HCT116 (cell line): ENCODE data around the gene PPP1R3G. TPM values are rescaled to one million over a fixed set of nuclear protein-coding genes. Genes with fewer than 3 reads are reported as not detected.
"Not testable (repeated sequence)": the region's sequence is repeated elsewhere in the genome, so short reads cannot be mapped to it uniquely, and the experiment has no call there.

Source experiments
- ATAC-seq: fragments of 200-7000 bp; cut with Tn5 transposase; 2 replicates; pipeline ENCODE4 v1.9.1; 2020; ENCODE audit warnings: mild to moderate bottlenecking, moderate library complexity
- BruUV-seq: library from RNA; stranded (reverse); fragments of 400-500 nt; replicated peaks from 2 replicates; lab custom pipeline; 2021; lab: Mats Ljungman, UMichigan
- CTCF ChIA-PET: fragments of 300-600 bp; sonication (Branson Sonifier 250); formaldehyde crosslinking; loops from one replicate; lab custom pipeline; 2021; ENCODE audit warnings: antibody characterized with exemption; lab: Charles Lee
- POLR2A ChIA-PET: fragments of 300-600, 350-600 bp; sonication (Branson Sonifier 250); formaldehyde crosslinking; loops from one replicate; lab custom pipeline; 2021; ENCODE audit warnings: antibody characterized with exemption; lab: Charles Lee
- RAD21 ChIA-PET, 2 experiments: fragments of 300-600 bp; sonication (Branson Sonifier 250); formaldehyde crosslinking; loops; one replicate each; lab custom pipeline; 2023; ENCODE audit warnings: low total read pairs in 2 of 2; ENCODE audit not compliant: uncharacterized antibody in 2 of 2, unreplicated experiment in 2 of 2, low non-redundant PET in 1 of 2; lab: Charles Lee
- DNase-seq: peaks from one replicate; pipeline ENCODE4 v3.0.0-alpha.2; 2010; ENCODE audit warnings: low read depth, low spot score
- H2AFZ ChIP-seq: fragments of 200-600 bp; shearing (Covaris generic), sonication (generic); 2 replicates; pipeline ENCODE4 v1.6.1; 2017; ENCODE audit warnings: low read depth, mixed run types, mixed read lengths, antibody characterized with exemption, low read length; ENCODE audit not compliant: poor library complexity, severe bottlenecking
- H3K27ac ChIP-seq: 2 replicates; pipeline ENCODE4 v1.5.1; 2012; ENCODE audit warnings: low read depth, low read length
- H3K27me3 ChIP-seq: fragments of 200-600 bp; sonication (generic); 2 replicates; pipeline ENCODE4 v1.6.1; 2016; ENCODE audit warnings: mixed run types, low read length, mixed read lengths; ENCODE audit not compliant: insufficient read depth
- H3K36me3 ChIP-seq, 2 experiments: fragments of 200-500 bp in 1 of 2; fragments of 200-600 bp in 1 of 2; sonication (Bioruptor generic) in 1 of 2; sonication (generic) in 1 of 2; 2 replicates each; pipeline versions ENCODE4 v1.5.1 to v1.6.1; 2014 to 2016; ENCODE audit warnings: low read length in 2 of 2, inconsistent platforms in 1 of 2, mixed read lengths in 1 of 2, mixed run types in 1 of 2; ENCODE audit not compliant: insufficient read depth in 2 of 2, control insufficient read depth in 1 of 2
- H3K4me1 ChIP-seq, 2 experiments: fragments of 200-600 bp in 1 of 2; sonication (generic) in 1 of 2; 2 replicates each; pipeline versions ENCODE4 v1.5.1 to v1.6.1; 2012 to 2017; ENCODE audit warnings: low read length in 2 of 2, inconsistent platforms in 1 of 2, mild to moderate bottlenecking in 1 of 2, mixed read lengths in 1 of 2, mixed run types in 1 of 2, moderate library complexity in 1 of 2; ENCODE audit not compliant: insufficient read depth in 2 of 2, control insufficient read depth in 1 of 2
- H3K4me2 ChIP-seq: fragments of 200-600 bp; sonication (generic); 2 replicates; pipeline ENCODE4 v1.6.1; 2017; ENCODE audit warnings: mixed run types, low read length, mixed read lengths
- H3K4me3 ChIP-seq, 2 experiments: fragments of 200-600 bp in 1 of 2; sonication (generic) in 1 of 2; replicated peaks in 1 of 2; 2 replicates each; pipeline ENCODE4 v1.5.1; 2011 to 2016; ENCODE audit warnings: low read length in 2 of 2, control low read depth in 1 of 2, low read depth in 1 of 2, mild to moderate bottlenecking in 1 of 2, mixed read lengths in 1 of 2, mixed run types in 1 of 2
- H3K79me2 ChIP-seq: fragments of 200-600 bp; sonication (generic); 2 replicates; pipeline ENCODE4 v1.6.1; 2017; ENCODE audit warnings: mild to moderate bottlenecking, mixed run types, low read length, moderate library complexity, mixed read lengths; ENCODE audit not compliant: insufficient read depth
- H3K9ac ChIP-seq: fragments of 200-600 bp; sonication (generic); 2 replicates; pipeline ENCODE4 v1.6.1; 2016; ENCODE audit warnings: low read length, mixed read lengths
- H3K9me2 ChIP-seq: fragments of 200-600 bp; sonication (generic), shearing (Covaris generic); 2 replicates; pipeline ENCODE4 v1.6.1; 2017; ENCODE audit warnings: mixed run types, mild to moderate bottlenecking, moderate library complexity; ENCODE audit not compliant: insufficient read depth
- H3K9me3 ChIP-seq, 2 experiments: fragments of 200-500 bp in 1 of 2; fragments of 200-600 bp in 1 of 2; sonication (Bioruptor generic) in 1 of 2; sonication (generic) in 1 of 2; 2 replicates each; pipeline ENCODE4 v1.6.1; 2014 to 2017; ENCODE audit warnings: low read length in 2 of 2, mixed read lengths in 2 of 2, inconsistent platforms in 1 of 2, low read depth in 1 of 2, mild to moderate bottlenecking in 1 of 2, mixed run types in 1 of 2, moderate library complexity in 1 of 2; ENCODE audit not compliant: control insufficient read depth in 1 of 2, insufficient read depth in 1 of 2
- H4K20me1 ChIP-seq: fragments of 200-600 bp; sonication (generic), shearing (Covaris generic); 2 replicates; pipeline ENCODE4 v1.6.1; 2017; ENCODE audit warnings: mixed run types, mild to moderate bottlenecking, moderate library complexity; ENCODE audit not compliant: insufficient read depth
- CBX3 ChIP-seq: IDR thresholded peaks from 2 replicates; pipeline ENCODE4 v1.6.1; 2012; ENCODE audit warnings: low read depth
- CEBPB ChIP-seq: IDR thresholded peaks from 2 replicates; pipeline ENCODE4 v1.6.1; 2012; ENCODE audit warnings: low read depth
- EGR1 ChIP-seq: IDR thresholded peaks from 2 replicates; pipeline ENCODE4 v1.6.1; 2012; ENCODE audit warnings: low read depth
- MAX ChIP-seq: IDR thresholded peaks from 2 replicates; pipeline ENCODE4 v1.6.1; 2012
- POLR2A ChIP-seq: IDR thresholded peaks from 2 replicates; pipeline ENCODE4 v1.7.0; 2011; ENCODE audit warnings: borderline replicate concordance; ENCODE audit not compliant: insufficient read depth, insufficient read length; ENCODE audit errors: extremely low read depth
- REST ChIP-seq: IDR thresholded peaks from 2 replicates; pipeline ENCODE4 v1.6.1; 2012; ENCODE audit warnings: low read depth
- SRF ChIP-seq: IDR thresholded peaks from 2 replicates; pipeline ENCODE4 v1.6.1; 2012; ENCODE audit warnings: low read depth
- intact Hi-C: fragments of 100-400 bp; cut with micrococcal nuclease; formaldehyde crosslinking; loops from 2 replicates; pipeline ENCODE4 v1.10.0; 2022
- total RNA-seq: library from RNA; stranded (reverse); gene quantifications from one replicate; pipeline ENCODE4 v1.2.1, GENCODE V29; 2021; ENCODE audit not compliant: unreplicated experiment
- TF ChIP-seq, protein P1 (sequence below): IDR thresholded peaks from 2 replicates; pipeline ENCODE4 v1.6.1; 2012

The PPP1R3G gene
- total RNA-seq, 1 experiment from 2014 or later: 0.27 TPM

DNA sequence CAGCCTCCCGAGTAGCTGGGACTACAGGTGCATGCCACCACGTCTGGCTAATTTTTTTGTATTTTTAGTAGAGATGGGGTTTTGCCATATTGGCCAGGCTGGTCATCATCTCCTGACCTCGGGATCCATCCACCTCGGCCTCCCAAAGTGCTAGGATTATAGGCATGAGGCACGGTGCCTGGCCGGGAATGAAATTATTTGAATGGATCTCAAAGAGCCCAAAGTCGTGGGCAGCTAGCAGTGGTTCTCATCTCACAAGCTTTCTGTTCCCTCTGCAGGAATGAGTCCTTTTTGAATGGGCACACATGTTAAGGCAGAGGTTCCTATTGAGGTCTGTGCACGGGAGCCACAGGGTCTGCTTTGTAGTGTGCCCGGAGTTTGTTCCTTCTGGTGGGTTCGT is 34.9 kb downstream of the PPP1R3G start:
- no peak overlapping the region for H3K27ac ChIP-seq
- intact Hi-C loops: no loop called here
- RAD21 ChIA-PET: no interaction called here
- POLR2A ChIA-PET: no interaction called here
- no peaks in the 10 kb centered on the region for H4K20me1 ChIP-seq
- H3K36me3 ChIP-seq: no peaks in the 10 kb centered on the region
- no peaks in the 10 kb centered on the region for H3K79me2 ChIP-seq
- H3K9me2 ChIP-seq: no peaks in the 10 kb centered on the region
- BruUV-seq: no TSS peak
- no peak overlapping the region for H2AFZ ChIP-seq
- H3K9ac ChIP-seq: no peak overlapping the region
- peaks cover 5 to 8% of the 10 kb centered on the region in 2 experiments for H3K4me1 ChIP-seq
- TF ChIP-seq CEBPB (no peak), MAX (no peak), POLR2A (no peak), SRF (no peak), EGR1 (no peak), CBX3 (no peak), REST (no peak)
- TF ChIP-seq, protein P1, sequence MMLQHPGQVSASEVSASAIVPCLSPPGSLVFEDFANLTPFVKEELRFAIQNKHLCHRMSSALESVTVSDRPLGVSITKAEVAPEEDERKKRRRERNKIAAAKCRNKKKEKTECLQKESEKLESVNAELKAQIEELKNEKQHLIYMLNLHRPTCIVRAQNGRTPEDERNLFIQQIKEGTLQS: no peak
- no peaks in the 10 kb centered on the region for H3K27me3 ChIP-seq
- H3K4me3 ChIP-seq: no peak overlapping the region
- H3K9me3 ChIP-seq: no peaks in the 10 kb centered on the region
- CTCF ChIA-PET: no interaction called here
- DNase-seq (no peak), ATAC-seq (no peak)
- H3K4me2 ChIP-seq: no peak overlapping the region

GRCh38 chr6:5120543-5120942 is 35.4 kb downstream of the PPP1R3G start:
- H3K27ac ChIP-seq, RAD21 ChIA-PET, H3K9ac ChIP-seq, ATAC-seq, intact Hi-C loops, H3K4me2 ChIP-seq, H3K9me2 ChIP-seq, BruUV-seq, H4K20me1 ChIP-seq, DNase-seq, H3K27me3 ChIP-seq, H3K79me2 ChIP-seq, H3K4me3 ChIP-seq, CTCF ChIA-PET, H2AFZ ChIP-seq, H3K9me3 ChIP-seq, H3K36me3 ChIP-seq, POLR2A ChIA-PET: not testable (repeated sequence)
- H3K4me1 ChIP-seq: peaks cover 11 to 13% of the 10 kb centered on the region in 2 experiments
